ENCODE results near the gene ARHGAP27. TPM values are rescaled to one million over a fixed set of nuclear protein-coding genes. Genes with fewer than 3 reads are reported as not detected.
"Not testable (repeated sequence)": the region's sequence is repeated elsewhere in the genome, so short reads cannot be mapped to it uniquely, and the experiment has no call there.

Gene ARHGAP27
- polyA plus RNA-seq, 1 experiment = 0.64 TPM

GRCh38 chr17:45445901-45446743 is 13.5 kb upstream of the ARHGAP27 start:
- not testable (repeated sequence) for H3K27me3 ChIP-seq (ENCODE audit: control insufficient read depth, insufficient read depth, low read length); H3K4me3 ChIP-seq (ENCODE audit: low read depth, low read length); H3K9me3 ChIP-seq (ENCODE audit: control insufficient read depth, insufficient read depth, low read length); H3K27ac ChIP-seq (ENCODE audit: low read depth, low read length)
- POLR2A ChIA-PET = interaction anchor here (0.6 kb wide), 1 partner anchor 11 kb away, joined by 4 read pairs; no protein-coding TSS in a partner anchor
- CTCF ChIA-PET = interaction anchor here (1.1 kb wide), 1 partner anchor 311 kb away, joined by 4 read pairs; the partner anchor contains the start of gene ACBD4
- DNase-seq (ENCODE audit: low read depth, low spot score) = peak; percentile 23

DNA sequence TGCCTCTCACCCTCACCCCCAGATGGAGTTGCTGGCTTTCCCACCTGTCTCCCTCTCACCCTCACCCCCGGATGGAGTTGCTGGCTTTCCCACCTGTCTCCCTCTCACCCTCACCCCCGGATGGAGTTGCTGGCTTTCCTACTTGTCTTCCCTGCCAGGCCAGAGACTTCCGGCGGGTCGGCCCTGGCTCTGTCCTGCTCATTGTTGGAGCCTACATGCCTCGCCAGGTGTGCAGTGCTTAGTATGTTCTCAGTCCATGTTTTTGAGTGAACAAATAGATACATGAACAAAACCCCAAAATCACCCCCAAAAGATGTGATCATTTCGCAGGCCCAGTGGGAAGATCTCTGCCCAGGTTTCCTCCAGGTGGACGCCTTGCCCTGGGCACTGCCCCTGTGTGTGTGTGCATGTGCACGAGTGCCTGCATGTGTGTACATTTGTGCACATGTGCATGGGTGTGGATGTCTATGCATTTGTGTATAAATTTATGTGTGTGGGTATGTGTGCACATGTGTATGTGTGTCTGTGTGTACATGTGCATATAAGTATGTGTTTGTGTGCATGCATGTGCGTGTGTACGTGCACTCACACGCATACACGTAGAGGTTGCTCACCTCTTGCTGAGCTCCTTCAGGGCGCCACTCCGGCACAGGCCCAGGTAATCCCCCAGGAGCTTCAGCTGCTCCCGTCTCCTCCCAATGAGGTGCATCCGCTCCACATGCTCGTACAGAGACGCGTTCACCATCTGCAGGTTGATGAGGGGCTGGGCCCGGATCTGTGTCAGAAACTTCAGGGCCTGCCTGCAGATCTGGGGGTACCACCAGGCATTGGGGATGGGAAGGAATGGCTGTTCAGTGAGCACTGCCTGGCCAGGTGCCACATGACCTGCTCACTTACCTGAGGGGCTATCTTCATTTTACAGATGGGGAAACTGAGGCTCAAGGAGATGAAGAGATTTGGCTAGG is 12.5 kb upstream of the ARHGAP27 start:
- POLR2A ChIA-PET; CTCF ChIA-PET; H3K9me3 ChIP-seq (ENCODE audit: control insufficient read depth, insufficient read depth, low read length); DNase-seq (ENCODE audit: low read depth, low spot score); H3K4me3 ChIP-seq (ENCODE audit: low read depth, low read length); H3K27me3 ChIP-seq (ENCODE audit: control insufficient read depth, insufficient read depth, low read length); H3K27ac ChIP-seq (ENCODE audit: low read depth, low read length): not testable (repeated sequence)

DNA sequence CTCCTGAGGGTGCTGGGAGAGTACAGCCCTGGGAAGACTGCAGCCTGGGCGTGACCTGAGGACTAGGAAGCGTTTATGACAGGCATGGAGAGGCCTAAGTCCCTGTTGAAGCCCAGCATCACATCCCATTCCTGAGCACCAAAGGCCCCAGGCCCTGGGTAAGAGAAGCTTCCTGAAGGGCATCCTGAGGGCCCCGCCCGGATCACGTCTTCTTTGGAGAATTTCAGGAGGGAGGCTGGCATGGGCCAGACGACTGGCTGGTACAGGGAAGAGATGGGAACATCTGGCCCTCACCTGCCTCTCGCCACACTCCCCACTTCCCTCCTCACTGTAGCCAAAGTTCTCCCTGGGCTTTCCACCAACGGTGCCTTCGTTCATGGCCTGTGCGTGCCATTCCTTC is 11.6 kb upstream of the ARHGAP27 start:
- DNase-seq (ENCODE audit: low read depth, low spot score) = not testable (repeated sequence)

DNA sequence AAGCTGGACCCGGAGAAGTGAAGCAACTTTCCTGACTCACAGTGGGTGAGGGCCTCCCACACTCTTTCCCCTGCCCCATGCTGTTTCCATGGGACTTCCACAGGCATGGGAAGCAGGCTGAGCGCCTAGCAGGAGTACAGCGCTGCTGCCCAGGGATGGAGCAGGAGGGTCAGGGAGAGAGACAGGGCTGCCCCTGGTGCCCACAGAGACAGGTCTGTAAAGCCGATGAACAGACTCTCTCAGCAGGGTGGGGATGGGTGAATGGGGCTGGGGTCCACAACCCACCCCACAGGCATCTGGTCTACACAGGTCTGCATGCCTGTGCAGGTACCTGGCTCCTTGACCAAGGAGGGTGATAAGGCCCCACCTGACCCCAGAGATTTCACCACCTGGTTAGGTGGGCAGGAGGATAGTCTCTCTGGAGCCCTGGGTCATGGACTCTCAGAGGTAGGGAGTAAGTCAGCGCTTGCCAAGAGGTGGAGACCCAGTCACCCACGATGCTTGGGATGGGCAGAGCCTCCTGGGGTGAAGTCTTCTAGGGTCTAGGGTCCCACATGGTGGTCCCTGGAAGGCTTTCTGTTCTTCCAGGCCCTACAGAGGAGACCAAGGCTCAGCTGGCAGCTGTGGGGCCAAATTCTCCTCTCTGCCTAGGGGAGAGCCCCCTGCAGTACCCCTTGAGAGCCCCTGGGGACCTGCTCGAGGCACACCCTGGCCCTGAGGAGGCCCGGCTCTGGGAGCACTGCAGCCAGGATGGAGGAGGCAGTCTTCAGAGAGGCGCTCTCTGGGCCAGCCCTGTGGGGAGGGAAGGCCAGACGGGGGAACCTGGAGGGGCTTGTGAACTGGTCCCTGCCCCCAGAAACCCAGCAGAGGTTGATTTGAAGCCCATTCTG is 10.9 kb upstream of the ARHGAP27 start:
- H3K27me3 ChIP-seq (ENCODE audit: control insufficient read depth, insufficient read depth, low read length); H3K9me3 ChIP-seq (ENCODE audit: control insufficient read depth, insufficient read depth, low read length); CTCF ChIA-PET: not testable (repeated sequence)

More for the DNA sequence above, 11.6 kb upstream of the ARHGAP27 start:
- H3K4me3 ChIP-seq (ENCODE audit: low read depth, low read length); H3K9me3 ChIP-seq (ENCODE audit: control insufficient read depth, insufficient read depth, low read length); H3K27ac ChIP-seq (ENCODE audit: low read depth, low read length); CTCF ChIA-PET; POLR2A ChIA-PET; H3K27me3 ChIP-seq (ENCODE audit: control insufficient read depth, insufficient read depth, low read length): not testable (repeated sequence)

DNA sequence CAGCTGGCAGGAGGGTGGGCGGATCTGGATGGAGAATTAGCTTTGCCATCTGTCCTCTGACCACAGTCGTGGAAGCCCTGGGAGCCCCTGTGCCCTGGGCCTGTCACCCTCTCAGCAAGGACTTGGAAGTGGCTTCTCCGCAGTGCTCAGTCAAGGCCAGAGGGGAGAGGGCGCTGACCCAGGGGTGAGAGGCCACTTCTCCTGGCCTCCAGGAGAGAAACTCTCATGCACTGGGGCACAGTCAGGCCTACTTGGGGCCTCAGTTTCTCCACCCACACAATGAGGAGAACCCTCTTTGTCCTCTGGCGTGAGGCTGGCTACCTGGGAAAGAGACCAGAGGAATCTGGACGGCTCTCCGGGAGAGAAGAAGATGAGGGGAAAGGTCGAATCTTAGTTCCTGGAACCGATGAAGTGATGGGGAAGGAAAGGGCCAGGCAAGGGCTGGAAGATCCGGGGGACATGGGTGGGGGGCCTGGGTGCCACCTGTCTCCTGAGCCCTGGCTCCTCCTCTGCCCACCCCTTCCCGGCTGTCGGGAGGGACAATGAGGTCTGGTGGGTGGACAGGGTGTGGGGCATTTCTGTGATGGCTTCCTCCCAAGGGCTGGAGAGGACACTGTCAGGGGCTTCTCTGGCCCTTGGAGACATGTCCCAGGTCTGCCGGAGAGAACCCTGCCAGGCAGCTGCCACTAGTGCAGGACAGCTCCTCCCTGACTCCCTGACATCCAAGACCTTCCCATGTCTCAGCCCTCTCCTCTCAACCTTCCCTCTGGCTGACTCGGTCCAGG is 9.0 kb upstream of the ARHGAP27 start:
- Histone ChIP-seq H3K27ac (ENCODE audit: low read depth, low read length) (no peak overlapping the region), H3K27me3 (ENCODE audit: control insufficient read depth, insufficient read depth, low read length) (no peaks in the 10 kb centered on the region), H3K4me3 (ENCODE audit: low read depth, low read length) (no peak overlapping the region), H3K9me3 (ENCODE audit: control insufficient read depth, insufficient read depth, low read length) (no peaks in the 10 kb centered on the region)
- TF ChIP-seq CTCF (IDR thresholded peaks at IDR 0.05; ENCODE audit: low read depth, low read length) = no peak
- ChIA-PET POLR2A (no interaction called here), CTCF (no interaction called here)
- DNase-seq (ENCODE audit: low read depth, low spot score) = no peak

More for the DNA sequence above, 10.9 kb upstream of the ARHGAP27 start:
- H3K27ac ChIP-seq (ENCODE audit: low read depth, low read length); POLR2A ChIA-PET; H3K4me3 ChIP-seq (ENCODE audit: low read depth, low read length); DNase-seq (ENCODE audit: low read depth, low spot score): not testable (repeated sequence)

DNA sequence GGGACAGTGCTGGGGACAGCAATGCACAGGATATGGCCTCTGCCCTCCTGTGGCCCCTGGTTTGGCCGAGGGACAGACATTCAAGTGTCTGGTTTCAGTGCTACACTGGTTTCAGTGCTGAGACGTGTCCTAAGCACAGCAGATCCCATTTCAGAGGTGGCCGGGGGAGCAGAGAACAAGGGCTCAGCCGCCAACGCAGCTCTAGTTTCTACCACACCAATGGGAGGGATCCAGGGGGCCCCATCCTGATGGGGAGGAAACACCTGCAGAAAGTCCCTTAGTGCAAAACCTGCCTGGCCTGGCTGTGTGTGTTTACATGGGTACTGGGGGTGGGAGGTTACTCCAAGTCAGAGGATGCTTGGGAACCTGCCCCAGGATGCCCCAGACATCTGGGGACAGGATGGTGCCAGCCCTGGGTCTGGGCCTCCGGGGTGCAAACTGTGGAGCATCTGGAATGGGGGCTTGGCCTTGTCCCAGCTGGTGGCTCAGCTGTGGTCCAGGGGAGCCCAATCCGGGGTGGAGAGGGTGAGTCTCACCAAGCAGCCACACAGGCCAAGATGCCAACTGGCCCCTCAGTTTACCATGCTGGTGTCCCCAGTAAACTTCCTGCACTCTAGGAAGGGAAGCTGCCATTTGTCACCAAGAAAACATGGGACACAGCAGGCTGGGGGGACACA is 8.3 kb upstream of the ARHGAP27 start:
- H3K4me3 ChIP-seq (ENCODE audit: low read depth, low read length); H3K27me3 ChIP-seq (ENCODE audit: control insufficient read depth, insufficient read depth, low read length); CTCF ChIA-PET; DNase-seq (ENCODE audit: low read depth, low spot score); H3K27ac ChIP-seq (ENCODE audit: low read depth, low read length); H3K9me3 ChIP-seq (ENCODE audit: control insufficient read depth, insufficient read depth, low read length); POLR2A ChIA-PET: not testable (repeated sequence)

Measured in AG04450 (cell line).